HCT116 (cell line): ENCODE results near the gene GPR32. TPM values are rescaled to one million over a fixed set of nuclear protein-coding genes. Genes with fewer than 3 reads are reported as not detected.

Experiments used
- ATAC-seq: fragments of 200-7000 bp; cut with Tn5 transposase; 2 replicates; pipeline ENCODE4 v1.9.1; 2020; ENCODE audit warnings: mild to moderate bottlenecking, moderate library complexity
- BruUV-seq: library from RNA; stranded (reverse); fragments of 400-500 nt; replicated peaks from 2 replicates; lab custom pipeline; 2021; lab: Mats Ljungman, UMichigan
- CTCF ChIA-PET: fragments of 300-600 bp; sonication (Branson Sonifier 250); formaldehyde crosslinking; loops from one replicate; lab custom pipeline; 2021; ENCODE audit warnings: antibody characterized with exemption; lab: Charles Lee
- POLR2A ChIA-PET: fragments of 300-600, 350-600 bp; sonication (Branson Sonifier 250); formaldehyde crosslinking; loops from one replicate; lab custom pipeline; 2021; ENCODE audit warnings: antibody characterized with exemption; lab: Charles Lee
- RAD21 ChIA-PET, 2 experiments: fragments of 300-600 bp; sonication (Branson Sonifier 250); formaldehyde crosslinking; loops; one replicate each; lab custom pipeline; 2023; ENCODE audit warnings: low total read pairs in 2 of 2; ENCODE audit not compliant: uncharacterized antibody in 2 of 2, unreplicated experiment in 2 of 2, low non-redundant PET in 1 of 2; lab: Charles Lee
- DNase-seq: peaks from one replicate; pipeline ENCODE4 v3.0.0-alpha.2; 2010; ENCODE audit warnings: low read depth, low spot score
- H2AFZ ChIP-seq: fragments of 200-600 bp; shearing (Covaris generic), sonication (generic); 2 replicates; pipeline ENCODE4 v1.6.1; 2017; ENCODE audit warnings: low read depth, mixed run types, mixed read lengths, antibody characterized with exemption, low read length; ENCODE audit not compliant: poor library complexity, severe bottlenecking
- H3K27ac ChIP-seq: 2 replicates; pipeline ENCODE4 v1.5.1; 2012; ENCODE audit warnings: low read depth, low read length
- H3K27me3 ChIP-seq: fragments of 200-600 bp; sonication (generic); 2 replicates; pipeline ENCODE4 v1.6.1; 2016; ENCODE audit warnings: mixed run types, low read length, mixed read lengths; ENCODE audit not compliant: insufficient read depth
- H3K36me3 ChIP-seq, 2 experiments: fragments of 200-500 bp in 1 of 2; fragments of 200-600 bp in 1 of 2; sonication (Bioruptor generic) in 1 of 2; sonication (generic) in 1 of 2; 2 replicates each; pipeline versions ENCODE4 v1.5.1 to v1.6.1; 2014 to 2016; ENCODE audit warnings: low read length in 2 of 2, inconsistent platforms in 1 of 2, mixed read lengths in 1 of 2, mixed run types in 1 of 2; ENCODE audit not compliant: insufficient read depth in 2 of 2, control insufficient read depth in 1 of 2
- H3K4me1 ChIP-seq, 2 experiments: fragments of 200-600 bp in 1 of 2; sonication (generic) in 1 of 2; 2 replicates each; pipeline versions ENCODE4 v1.5.1 to v1.6.1; 2012 to 2017; ENCODE audit warnings: low read length in 2 of 2, inconsistent platforms in 1 of 2, mild to moderate bottlenecking in 1 of 2, mixed read lengths in 1 of 2, mixed run types in 1 of 2, moderate library complexity in 1 of 2; ENCODE audit not compliant: insufficient read depth in 2 of 2, control insufficient read depth in 1 of 2
- H3K4me2 ChIP-seq: fragments of 200-600 bp; sonication (generic); 2 replicates; pipeline ENCODE4 v1.6.1; 2017; ENCODE audit warnings: mixed run types, low read length, mixed read lengths
- H3K4me3 ChIP-seq, 2 experiments: fragments of 200-600 bp in 1 of 2; sonication (generic) in 1 of 2; replicated peaks in 1 of 2; 2 replicates each; pipeline ENCODE4 v1.5.1; 2011 to 2016; ENCODE audit warnings: low read length in 2 of 2, control low read depth in 1 of 2, low read depth in 1 of 2, mild to moderate bottlenecking in 1 of 2, mixed read lengths in 1 of 2, mixed run types in 1 of 2
- H3K79me2 ChIP-seq: fragments of 200-600 bp; sonication (generic); 2 replicates; pipeline ENCODE4 v1.6.1; 2017; ENCODE audit warnings: mild to moderate bottlenecking, mixed run types, low read length, moderate library complexity, mixed read lengths; ENCODE audit not compliant: insufficient read depth
- H3K9ac ChIP-seq: fragments of 200-600 bp; sonication (generic); 2 replicates; pipeline ENCODE4 v1.6.1; 2016; ENCODE audit warnings: low read length, mixed read lengths
- H3K9me2 ChIP-seq: fragments of 200-600 bp; sonication (generic), shearing (Covaris generic); 2 replicates; pipeline ENCODE4 v1.6.1; 2017; ENCODE audit warnings: mixed run types, mild to moderate bottlenecking, moderate library complexity; ENCODE audit not compliant: insufficient read depth
- H3K9me3 ChIP-seq, 2 experiments: fragments of 200-500 bp in 1 of 2; fragments of 200-600 bp in 1 of 2; sonication (Bioruptor generic) in 1 of 2; sonication (generic) in 1 of 2; 2 replicates each; pipeline ENCODE4 v1.6.1; 2014 to 2017; ENCODE audit warnings: low read length in 2 of 2, mixed read lengths in 2 of 2, inconsistent platforms in 1 of 2, low read depth in 1 of 2, mild to moderate bottlenecking in 1 of 2, mixed run types in 1 of 2, moderate library complexity in 1 of 2; ENCODE audit not compliant: control insufficient read depth in 1 of 2, insufficient read depth in 1 of 2
- H4K20me1 ChIP-seq: fragments of 200-600 bp; sonication (generic), shearing (Covaris generic); 2 replicates; pipeline ENCODE4 v1.6.1; 2017; ENCODE audit warnings: mixed run types, mild to moderate bottlenecking, moderate library complexity; ENCODE audit not compliant: insufficient read depth
- CTCF ChIP-seq, 3 experiments: fragments of 200-600 bp in 1 of 3; sonication (generic) in 1 of 3; IDR thresholded peaks in 2 of 3; conservative IDR thresholded peaks in 1 of 3; 2 replicates each; pipeline ENCODE4 v1.5.1; 2012 to 2017; ENCODE audit warnings: low read depth in 2 of 3, low read length in 2 of 3, antibody characterized with exemption in 1 of 3, borderline replicate concordance in 1 of 3, control low read depth in 1 of 3, mild to moderate bottlenecking in 1 of 3, mixed read lengths in 1 of 3, mixed run types in 1 of 3, moderate library complexity in 1 of 3; ENCODE audit not compliant: insufficient read depth in 1 of 3
- POLR2AphosphoS5 ChIP-seq: IDR thresholded peaks from 2 replicates; pipeline ENCODE4 v1.6.1; 2011; ENCODE audit warnings: mild to moderate bottlenecking, low read depth, low read length, moderate library complexity
- RAD21 ChIP-seq: IDR thresholded peaks from 2 replicates; pipeline ENCODE4 v1.6.1; 2012; ENCODE audit warnings: low read depth, mild to moderate bottlenecking
- ZBTB33 ChIP-seq: IDR thresholded peaks from 2 replicates; pipeline ENCODE4 v1.6.1; 2011; ENCODE audit warnings: mild to moderate bottlenecking, low read length, moderate library complexity; ENCODE audit not compliant: insufficient replicate concordance; ENCODE audit errors: extremely low read depth
- ZFX ChIP-seq: fragments of 450-650 bp; IDR thresholded peaks from 2 replicates; pipeline ENCODE4 v1.6.1; 2017
- ZNF274 ChIP-seq: fragments of 200-500 bp; sonication (Bioruptor generic); IDR thresholded peaks from 2 replicates; pipeline ENCODE4 v1.6.1; 2014; ENCODE audit warnings: mild to moderate bottlenecking, low read depth, low read length, inconsistent platforms
- intact Hi-C: fragments of 100-400 bp; cut with micrococcal nuclease; formaldehyde crosslinking; loops from 2 replicates; pipeline ENCODE4 v1.10.0; 2022
- total RNA-seq: library from RNA; stranded (reverse); gene quantifications from one replicate; pipeline ENCODE4 v1.2.1, GENCODE V29; 2021; ENCODE audit not compliant: unreplicated experiment

Gene GPR32
- total RNA-seq, 1 experiment from 2014 or later, result not detected

- peaks cover 37 to 44% of the 10 kb centered on the region in 2 experiments for H3K36me3 ChIP-seq
- H3K79me2 ChIP-seq, result peaks cover 43% of the 10 kb centered on the region
- H3K4me3 ChIP-seq, result no peak overlapping the region
- H3K27ac ChIP-seq, result peak overlapping the region; percentile 42
- no peaks in the 10 kb centered on the region for H3K27me3 ChIP-seq
- no peak overlapping the region for H2AFZ ChIP-seq
- H3K9me2 ChIP-seq, result no peaks in the 10 kb centered on the region
- peaks cover 11 to 33% of the 10 kb centered on the region in 2 experiments; a peak in 3 of 4 replicates for H3K4me1 ChIP-seq
- no peak overlapping the region for H3K4me2 ChIP-seq
- ATAC-seq (peak; percentile 9), DNase-seq (no peak)
- no peak overlapping the region for H3K9ac ChIP-seq
- ChIA-PET RAD21 (no interaction called here), POLR2A (interaction anchor here (1.2 to 3.5 kb wide), 3 partner anchors 8 to 221 kb away, joined by 3 to 19 read pairs (median 4); no protein-coding TSS in a partner anchor), CTCF (interaction anchor here (1.0 to 3.1 kb wide), 4 partner anchors 125 to 300 kb away, joined by 3 to 19 read pairs (median 4); no protein-coding TSS in a partner anchor)
- TF ChIP-seq POLR2AphosphoS5 (peak; percentile 55; the same call in 1 of the 2 replicates), CTCF (IDR thresholded peaks at IDR 0.05 in 2 of 3, conservative IDR thresholded peaks at IDR 0.05 in 1 of 3; ENCODE audit: borderline replicate concordance in 1 of 3, insufficient read depth in 1 of 3, low read depth in 2 of 3, low read length in 2 of 3) (no peak), ZBTB33 (no peak), RAD21 (no peak), ZFX (no peak), ZNF274 (no peak)
- BruUV-seq, result no TSS peak
- intact Hi-C loops, result no loop called here
- H3K9me3 ChIP-seq, result no peaks in the 10 kb centered on the region
- H4K20me1 ChIP-seq, result peaks cover 48% of the 10 kb centered on the region; the same call in 1 of the 2 replicates
These were observed 26.6 kb downstream of the GPR32 start for GRCh38 chr19:50796634-50797428.
